ENCODE data around the gene CRHR1.

CRHR1 gene

DNA sequence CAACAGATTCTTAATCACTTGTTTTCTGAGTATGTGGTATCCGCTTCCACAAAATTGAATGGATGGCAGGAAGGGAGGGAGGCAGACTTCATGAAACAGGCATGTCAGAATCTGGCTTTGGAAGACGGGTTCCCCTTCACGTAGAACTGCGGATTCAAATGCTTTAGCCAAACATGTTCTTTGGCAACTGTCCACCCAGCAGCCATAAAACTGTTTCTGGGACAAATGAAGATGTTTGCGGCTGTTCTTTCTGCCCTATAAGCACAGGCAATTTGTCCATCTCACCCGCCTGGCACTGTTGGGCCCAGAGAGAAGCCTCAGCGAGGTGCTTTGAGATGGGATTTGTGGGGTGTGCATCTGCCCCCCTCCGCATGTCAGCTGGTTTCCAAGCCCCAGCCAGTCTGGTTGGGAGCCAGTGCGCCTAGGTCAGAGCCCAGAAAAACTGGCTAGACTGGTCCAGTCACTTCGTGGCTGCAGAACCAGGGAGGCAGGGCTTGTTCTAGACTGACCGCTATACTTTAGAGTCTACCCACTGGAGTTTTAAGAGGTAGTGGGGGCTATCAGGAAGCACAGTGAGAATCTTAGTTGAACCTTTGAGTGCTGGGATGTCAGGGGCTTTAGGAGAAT is 6.3 kb downstream of the CRHR1 start:
- no peak for DNase-seq

DNA sequence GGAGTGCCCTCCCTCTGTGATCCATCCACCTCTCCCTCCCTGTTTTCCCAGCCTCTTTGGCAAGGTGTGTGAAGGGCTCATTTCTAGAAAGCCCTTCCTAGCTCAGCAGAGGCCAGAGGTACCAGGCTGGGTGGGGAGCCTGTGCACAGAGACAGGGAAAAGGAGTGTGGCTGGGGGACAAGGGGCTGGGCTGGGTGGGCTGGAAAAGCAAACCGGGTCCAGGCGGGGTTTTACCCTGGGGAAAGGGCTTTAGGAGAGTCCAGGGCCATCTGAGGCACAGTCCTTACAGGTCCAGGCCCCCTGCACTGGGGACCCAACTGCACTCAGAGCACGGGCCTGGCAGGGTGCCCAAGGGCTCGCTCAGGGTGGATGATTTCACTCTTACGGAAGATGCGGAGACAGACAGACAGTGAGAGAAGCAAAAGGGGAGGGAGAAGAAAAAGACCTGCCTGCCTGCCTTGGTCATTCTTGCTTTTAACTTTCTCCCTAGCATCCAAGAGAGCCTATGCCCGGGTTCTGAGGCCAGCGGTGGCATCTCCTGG is 7.0 kb downstream of the CRHR1 start:
- no peak for DNase-seq

DNA sequence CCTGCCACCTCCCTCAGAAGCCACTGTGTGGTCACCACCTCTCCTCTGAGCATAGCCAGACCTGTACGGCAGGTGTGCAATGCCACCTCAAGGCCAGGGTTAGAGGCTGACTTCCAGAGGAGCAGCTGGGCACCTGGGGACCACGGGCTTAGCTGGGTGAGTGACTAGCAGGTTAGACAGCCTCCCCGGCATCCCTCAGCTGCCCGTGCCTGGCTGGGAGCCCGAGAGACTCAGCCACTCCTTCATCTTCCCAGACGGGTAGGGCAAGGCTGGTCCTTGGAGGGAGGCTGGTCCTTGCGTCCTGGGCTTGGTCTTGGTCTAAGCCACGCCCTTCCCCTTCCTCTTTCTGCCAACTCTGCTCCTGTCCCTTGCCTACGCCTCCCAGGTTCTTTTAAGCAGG is 7.8 kb downstream of the CRHR1 start:
- peak; percentile 42 for DNase-seq

DNA sequence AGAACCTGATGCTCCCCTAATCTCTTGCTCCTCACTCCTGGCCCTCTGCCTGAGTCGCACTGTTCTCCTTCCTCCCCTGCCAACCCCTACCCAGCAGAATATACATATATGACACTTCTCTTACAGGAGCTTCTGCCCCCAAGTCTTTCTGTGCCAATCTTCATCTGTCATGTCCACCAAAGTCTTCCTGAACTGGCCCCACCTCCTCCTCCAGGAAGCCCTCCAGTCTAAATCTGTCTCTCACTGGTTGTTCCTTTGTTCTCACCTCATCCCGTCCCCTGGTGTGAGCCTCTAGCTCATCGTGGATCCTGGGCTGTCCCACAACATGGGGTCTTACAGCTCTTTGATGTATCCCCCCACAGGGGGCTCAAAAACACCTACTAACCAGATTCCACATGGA is 8.3 kb downstream of the CRHR1 start:
- no peak for DNase-seq

DNA sequence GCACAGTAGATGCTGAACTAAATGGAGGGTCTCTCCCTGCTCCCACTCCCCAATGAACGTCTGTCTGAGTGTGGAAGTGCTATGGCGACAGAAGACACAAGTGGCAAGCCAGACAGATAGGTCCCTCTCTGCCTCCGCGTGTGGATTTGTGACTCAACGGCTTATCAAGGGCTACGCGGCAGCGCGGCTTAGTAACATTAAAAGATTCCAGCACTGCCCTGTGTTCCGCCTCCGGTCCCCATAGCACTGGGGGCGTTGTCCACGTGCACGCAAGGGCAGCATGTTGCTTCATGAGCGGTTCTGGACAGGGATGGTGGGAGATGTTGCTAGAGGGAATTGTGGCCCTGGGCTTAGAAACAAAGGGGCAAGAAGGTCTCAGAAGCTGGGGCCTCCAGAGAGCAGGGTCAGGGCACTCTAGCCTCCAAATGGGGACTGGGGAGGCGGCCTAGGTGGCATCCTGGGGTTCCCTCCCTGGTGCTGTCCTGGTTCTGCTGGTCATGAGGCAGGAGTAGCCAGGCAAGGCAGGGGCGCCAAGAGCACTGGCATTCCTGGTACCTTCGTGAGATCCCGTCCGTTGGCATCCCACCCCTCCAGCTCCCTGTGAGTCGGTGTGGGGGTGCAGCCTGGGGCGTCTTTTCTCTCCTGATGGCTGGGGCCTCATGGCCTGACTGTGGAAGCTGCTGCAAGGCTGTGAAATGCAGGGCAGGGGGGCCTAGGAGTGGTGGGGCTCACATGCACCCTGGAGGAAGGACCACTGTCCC is 9.1 kb downstream of the CRHR1 start:
- DNase-seq, result no peak

DNA sequence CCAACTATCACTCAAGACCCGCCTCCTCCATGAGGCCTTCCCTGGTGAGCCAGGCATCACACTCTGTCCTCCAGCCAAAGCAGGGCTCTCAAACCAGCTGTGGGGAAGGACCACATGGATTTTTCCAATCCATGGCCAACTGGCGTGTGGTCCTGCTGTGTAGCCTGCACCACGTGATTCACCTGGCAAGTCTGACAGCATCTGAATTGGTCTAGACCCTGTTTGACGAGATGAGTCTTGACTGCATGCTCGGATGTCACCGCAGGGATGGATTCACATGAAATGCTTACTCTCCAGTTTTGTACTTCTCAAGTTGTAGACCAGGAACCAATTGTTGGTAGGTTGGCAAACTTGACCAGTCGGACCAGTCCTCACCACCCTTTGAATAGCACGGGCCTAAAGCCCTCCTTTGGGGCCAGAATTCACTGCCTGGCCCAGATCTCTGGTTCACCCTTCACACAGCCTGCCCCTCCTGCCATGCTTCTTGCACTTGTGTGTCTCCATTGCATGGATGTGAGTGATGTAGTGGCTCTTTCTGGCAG is 9.9 kb downstream of the CRHR1 start:
- DNase-seq, result no peak

DNA sequence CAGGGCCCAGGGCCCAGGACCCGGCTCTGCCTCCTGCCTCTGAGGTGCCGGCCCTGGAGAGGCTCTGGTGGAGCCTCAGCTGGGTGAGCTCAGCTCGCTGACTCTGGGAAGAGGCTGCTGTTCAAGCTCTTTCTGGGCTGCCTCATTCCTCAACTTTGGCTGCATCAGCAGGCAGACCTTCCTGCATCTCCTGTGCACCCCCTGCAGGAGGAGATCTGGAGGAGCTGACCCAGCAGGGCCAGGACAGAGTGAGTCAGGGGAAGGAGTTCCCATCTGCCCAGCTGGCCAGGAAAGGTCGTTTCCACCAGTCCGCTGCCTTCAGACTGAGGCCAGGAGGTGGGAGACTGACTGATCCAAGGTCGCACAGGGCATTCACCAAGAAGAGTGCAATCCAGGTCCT is 10.7 kb downstream of the CRHR1 start:
- no peak for DNase-seq

DNA sequence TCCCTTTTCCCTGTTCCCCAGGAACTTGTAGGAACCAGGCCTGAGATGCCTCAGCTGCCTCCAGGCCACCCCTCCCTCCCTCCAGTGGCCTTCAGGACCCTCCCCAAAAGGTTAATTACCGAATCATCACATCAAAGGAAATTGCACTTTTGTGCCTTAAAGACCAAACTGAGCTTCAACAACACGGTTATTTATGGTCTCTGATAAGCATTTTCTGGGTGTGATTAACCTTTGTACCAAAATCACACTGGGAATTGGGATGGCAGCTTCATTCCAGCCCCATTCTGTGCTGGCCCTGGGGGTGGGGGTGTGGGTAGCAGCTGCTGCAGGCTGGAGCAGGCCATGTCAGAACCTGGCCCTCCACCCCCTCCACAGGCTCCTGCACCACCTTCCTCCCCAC is 16.7 kb downstream of the CRHR1 start:
- DNase-seq, result no peak

DNA sequence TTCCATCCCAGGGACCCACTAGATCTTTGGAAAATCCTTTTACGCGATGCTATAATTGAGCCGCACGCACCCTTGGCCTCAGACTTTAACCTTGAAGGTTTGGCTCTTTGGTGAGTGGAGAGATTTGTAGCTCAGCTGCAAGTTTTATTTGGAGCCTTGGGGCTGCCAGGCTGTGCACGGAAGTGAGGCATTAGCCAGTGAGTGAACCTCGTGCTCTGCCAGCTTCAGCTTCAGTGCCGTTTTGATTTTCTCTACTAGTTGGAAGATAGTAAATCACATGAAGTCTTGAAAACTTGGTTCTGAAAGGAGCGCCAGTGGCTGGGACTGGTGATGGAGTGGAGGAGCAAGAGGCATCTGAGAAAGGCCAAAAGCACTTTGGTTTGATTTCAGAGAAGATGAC is 17.3 kb downstream of the CRHR1 start:
- no peak for DNase-seq

DNA sequence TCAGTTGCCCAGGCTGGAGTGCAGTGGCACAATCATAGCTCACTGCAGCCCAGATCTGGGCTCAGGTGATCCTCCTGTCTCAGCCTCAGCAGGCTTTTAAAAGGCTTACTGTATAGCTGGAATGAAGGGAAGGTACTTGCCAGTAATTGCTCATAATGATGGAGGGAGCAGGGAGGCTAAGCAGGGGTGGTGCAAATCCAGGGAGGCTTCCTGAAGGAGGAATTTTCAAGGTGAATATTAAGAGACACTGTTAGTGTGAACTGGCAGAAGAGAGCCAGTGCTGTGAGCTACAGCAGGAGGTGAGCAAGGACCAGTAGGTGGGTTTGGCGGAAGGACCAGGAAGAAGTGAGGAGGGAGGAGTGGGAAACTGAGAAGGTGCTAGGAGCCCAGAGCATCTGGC is 24.7 kb downstream of the CRHR1 start:
- no peak for DNase-seq

DNA sequence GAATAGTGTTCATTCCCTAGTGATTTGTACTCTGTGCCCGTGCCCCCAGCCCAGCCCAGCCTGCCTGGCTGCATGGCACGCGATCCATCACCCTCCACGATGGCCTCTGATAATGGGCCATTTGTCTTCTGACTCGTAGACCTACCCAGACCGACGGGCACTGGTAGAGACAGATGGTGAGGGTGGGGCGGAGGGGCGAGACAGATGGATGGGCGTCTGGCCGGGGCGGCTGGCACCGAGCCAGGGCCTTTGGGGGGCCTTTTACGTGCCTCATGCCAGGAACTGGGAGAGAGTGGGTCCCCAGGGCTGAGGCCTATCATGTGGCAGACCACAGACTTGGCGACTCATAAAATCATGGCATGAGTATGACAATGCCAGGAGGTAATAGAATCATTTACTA is 25.4 kb downstream of the CRHR1 start:
- no peak for DNase-seq

DNA sequence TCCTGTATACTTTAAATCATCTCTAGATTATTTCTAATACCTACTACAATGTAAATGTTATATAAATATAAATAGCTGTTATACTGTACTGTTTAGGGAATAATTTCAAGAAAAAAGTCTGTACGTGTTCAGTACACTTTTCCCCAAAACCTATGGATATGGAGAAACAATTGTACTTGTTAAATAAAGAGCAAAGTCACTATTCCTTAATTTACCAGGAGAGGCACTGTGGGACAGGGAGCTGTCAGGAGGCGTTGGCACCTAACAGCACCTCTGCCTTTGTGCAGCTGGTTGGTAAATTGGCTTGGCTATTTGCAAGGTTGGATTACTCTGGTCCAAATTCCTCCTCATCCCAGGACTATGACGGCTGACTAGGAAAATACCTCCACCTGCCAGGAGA is 28.0 kb downstream of the CRHR1 start:
- DNase-seq, result no peak

DNA sequence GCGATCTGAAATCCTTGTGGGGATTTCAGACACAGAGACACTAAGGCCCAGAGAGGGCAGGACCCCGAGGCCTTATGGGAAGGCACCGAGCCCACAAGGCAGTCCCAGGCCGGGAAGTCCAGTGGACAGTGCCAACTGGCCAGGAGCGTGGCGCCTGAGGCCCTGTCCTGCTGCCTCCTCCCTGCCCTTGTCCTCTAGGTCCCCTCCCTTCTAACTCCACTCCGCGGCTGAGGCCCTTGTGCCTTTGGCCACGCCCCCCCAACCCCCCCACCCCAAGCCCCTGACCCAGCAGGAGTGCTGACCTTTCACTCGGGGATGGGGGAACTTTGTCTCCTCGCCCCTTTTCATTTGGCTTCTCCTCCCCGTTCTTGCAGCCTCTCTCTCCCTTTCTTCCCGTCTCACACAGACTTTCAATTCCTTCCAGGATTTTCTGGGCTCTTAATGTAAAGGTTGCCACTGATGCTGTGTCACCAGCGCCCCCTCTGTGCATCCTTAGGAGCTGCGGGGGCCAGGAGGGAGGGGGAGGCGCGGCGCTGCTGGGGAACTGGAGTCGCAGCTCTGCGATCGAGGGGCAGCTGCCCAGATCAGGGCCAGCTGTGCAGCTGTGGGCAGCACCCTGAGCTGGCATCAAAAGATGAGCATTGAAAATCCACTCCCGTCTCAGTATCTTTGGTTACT is 29.1 kb downstream of the CRHR1 start:
- DNase-seq, result no peak

DNA sequence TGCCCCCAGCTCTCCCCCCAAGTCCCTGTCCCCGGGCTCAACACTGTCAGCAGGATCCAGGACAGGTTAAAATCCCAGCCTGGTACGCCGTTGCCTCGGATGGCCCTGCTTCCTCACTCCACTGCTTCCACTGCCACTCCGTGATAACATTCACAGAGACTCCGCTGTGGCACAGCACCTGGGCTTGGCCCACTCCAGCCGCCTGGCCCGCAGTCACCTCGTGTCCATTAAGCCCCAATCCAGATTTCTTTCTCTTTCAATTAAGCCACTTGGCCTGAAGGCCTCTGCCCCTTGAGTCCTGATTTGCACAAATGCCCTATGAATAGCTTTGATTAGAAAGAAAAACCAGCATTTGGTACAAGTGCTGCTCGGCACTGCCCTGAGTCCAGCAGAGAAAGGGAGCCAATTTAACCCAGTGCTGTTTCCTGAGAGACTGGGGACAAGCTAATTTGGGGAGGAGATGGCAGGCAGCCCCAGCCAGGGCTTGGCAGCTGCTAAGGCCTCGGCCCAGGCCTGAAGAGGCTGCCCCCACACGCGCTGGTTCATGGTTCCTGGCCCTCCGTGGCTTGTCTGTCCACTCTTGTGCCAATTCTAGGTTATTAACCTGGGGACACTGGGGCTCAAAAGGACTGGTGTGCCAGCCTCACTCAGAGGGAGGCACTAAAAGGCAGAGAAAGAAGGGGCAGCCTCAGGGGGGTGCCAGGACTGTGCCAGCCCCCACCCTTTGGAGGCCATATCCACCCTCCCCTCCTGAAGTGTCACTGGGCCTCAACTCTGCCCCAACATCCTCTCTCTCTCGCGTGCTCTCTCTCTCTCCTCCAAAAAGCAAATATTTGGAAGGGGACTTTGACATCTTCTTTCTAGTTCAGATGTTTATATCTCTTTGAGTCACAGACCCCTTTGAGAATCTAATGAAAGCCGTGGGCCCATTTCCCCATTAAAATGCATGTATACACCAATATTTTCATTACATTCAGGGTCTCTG is 30.8 kb downstream of the CRHR1 start:
- no peak for DNase-seq

DNA sequence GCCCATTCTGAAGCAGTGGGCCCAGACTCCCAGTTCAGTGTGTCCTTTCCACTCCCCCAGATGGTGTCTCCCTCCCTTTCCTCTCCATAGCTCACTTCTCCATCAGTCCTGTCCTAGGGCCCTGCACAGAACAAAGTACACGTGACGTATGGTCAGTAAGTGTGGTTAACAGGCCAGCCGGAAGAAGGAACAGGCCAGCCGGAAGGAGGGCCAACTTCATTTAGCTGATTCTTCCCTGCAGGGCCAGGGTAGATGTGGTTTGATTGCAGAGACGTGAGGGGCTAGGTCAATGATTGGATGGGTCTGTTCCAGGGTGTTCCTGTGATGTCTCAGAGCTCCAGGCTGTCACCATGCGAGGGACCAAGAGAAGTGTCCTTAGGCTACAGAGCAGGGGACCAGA is 31.6 kb downstream of the CRHR1 start:
- no peak for DNase-seq

DNA sequence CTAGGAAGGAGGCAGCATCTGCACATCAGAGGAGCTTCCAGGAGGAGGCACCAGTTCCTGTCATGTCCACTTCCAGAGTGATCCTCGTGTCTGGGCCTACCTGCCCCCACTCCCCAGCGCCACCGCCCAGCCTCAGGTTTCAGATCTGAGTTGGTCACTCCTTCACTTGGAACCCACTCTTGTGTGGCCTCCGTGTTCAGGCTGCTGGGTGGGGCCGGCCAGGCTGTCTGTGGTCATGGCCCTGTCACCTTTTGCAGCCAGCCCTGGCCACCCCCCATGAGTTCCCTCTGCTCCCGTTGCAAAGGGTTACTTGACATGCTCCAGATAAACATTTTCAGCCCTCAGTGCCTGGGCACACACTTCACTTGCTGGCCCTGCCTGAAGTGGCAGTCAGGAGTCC is 33.9 kb downstream of the CRHR1 start:
- DNase-seq, result no peak

DNA sequence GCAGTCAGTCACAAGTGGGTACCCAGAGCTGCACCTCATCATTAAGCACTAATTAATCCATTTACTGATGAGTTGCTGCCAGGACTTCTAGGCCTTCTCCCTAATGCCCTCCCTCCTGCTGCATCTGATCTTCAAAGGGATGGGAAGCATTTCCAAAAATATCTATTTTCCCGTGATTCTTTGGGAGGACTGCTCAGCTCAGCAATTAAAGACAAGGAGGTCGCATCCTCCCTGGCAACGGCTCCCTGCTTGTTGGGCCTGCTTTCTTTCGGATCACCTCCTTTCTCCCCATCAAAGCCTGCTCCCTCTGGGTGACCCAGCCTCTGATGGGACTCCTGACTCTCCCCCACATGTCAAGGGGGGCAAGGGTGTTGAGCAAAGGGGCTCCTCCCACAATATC is 34.6 kb downstream of the CRHR1 start:
- DNase-seq, result no peak

DNA sequence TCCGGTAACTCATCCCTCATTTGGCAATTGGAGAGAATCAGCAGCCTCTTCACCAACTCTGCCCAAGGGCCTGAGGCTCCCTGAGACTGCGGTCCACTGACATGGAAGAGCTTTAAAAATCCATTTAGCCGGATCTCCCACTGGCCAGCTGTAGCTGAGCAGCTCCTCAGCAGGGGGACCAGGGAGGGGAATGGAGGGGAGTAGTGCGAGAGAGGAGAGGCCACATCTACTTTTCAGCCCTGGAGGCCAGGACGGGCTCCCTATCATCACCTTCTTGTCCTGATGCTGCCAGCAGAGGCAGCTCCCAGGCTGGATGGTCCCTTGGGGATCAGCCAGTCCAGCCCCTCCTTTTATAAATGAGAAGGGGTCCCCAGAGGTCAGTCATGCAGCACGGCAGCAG is 35.5 kb downstream of the CRHR1 start:
- no peak for DNase-seq

DNA sequence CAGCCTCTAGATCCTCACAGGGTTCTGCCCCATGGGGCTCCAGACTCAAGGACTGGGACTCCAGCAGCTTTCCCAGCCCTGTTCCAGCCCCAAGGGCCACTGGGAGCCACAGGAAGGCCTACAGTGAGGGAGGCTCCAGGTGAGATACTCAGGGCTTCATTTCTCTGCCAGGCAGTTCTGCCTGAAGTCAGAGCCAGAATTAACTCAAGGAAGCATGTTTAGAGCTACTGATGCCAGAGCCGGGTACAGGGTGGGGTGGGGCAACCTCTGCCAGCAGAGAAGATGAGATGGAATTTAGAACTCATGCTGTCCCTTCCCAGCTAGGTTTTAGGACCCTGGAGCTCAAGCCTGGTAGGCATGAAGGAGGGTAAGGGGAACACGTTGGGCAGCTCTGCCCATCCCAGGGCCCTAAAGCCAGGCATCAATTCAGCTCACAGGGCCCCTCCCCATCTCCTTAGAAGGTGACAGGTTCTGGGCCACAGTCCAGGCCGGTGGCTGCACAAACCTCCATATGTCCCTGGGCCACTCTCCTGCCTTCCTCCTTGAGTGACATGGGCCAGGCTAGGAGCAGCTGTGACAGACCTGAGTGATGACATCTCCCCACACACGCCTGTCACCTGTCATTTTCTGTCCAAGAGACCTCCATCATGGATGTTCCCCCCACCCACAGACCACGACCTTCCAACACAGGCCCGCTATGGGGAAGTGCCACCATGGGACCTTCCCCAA is 36.1 kb downstream of the CRHR1 start:
- DNase-seq, result no peak

DNA sequence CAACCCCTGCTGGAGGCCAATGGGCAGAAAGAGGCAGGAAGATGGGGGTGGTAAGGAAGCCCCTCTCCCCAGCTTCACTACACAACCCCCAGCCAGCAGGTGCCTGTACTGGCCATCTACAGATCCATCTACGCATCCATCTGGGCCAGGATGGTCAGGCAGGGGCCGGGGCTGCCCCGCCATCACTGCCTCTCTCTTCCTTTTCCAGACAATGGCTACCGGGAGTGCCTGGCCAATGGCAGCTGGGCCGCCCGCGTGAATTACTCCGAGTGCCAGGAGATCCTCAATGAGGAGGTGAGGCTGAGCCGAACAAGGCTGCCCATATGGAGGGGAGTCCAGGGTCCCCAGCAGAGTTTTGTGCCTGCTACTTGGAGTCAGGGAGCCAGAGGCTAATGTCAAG is 37.0 kb downstream of the CRHR1 start:
- DNase-seq, result no peak

DNA sequence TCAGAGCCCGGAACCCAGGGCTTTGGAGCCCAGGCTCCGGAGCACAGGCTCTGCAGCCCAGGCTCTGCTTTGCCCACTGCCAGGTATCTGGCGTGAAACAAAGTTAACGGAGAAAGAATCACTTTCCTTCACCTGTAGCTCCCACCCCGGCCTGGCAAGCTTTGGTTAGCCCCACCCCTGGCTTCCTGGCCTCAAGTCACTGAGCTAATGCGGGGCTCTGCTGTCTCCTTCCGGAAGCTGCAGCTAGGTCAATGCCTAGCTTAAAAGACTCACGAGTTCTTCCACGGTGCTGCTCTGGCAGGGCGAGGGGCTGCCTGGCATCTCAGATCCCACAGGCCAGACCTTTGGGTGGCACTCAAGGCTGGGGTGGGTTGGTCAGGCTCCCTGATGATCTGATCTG is 39.5 kb downstream of the CRHR1 start:
- DNase-seq, result no peak

DNA sequence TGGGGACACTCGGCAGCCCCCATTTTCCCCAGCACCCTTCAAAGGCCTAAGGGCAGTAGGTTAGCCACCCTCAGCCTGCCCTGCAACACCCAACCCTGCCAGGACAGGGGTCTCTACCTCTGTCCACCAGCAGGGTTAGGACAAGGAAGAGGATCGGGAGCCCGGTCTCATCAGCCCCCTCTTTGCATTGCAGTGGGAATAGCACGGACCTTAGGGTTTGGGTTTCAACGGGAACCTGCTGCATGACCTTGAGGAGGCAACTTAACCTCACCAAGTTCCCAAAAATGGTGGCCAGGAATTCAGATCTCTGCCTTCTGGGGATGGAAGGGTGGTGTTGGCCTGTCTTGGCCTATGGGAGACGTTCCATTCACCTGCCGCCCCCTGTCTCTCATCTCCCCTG is 40.4 kb downstream of the CRHR1 start:
- DNase-seq, result no peak
